DMS53 treated with DMSO at 0.1 percent for 48 hours (cell line): Measurements from ENCODE around the gene GIPC2.

Source experiments
- DNase-seq: peaks from one replicate; lab custom pipeline; 2025; ENCODE audit not compliant: unreplicated experiment; lab: John Stamatoyannopoulos, UW

Gene GIPC2

DNA sequence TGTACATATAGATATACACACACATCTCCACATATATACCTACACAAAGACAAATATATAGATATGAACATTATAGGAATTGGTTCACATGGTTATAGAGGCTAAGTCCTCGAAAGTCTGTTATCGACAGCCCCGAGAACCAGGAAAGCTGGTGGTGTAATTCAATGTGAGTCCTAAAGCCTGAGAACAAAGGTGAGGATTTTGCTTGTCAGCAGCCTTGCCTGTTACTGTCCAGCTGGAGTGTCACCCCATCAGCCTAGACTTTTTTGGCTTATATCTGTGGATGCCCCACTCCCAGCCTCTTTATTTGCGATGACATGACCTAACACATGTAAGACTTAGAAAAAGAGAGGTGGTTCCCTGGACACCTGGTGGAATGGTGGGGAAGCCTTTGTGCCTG is 97.0 kb downstream of the GIPC2 start:
- DNase-seq, result peak; percentile 68

- peak; percentile 68 for DNase-seq
These were observed 97.4 kb downstream of the GIPC2 start for GRCh38 chr1:78143152-78143551.

DNA sequence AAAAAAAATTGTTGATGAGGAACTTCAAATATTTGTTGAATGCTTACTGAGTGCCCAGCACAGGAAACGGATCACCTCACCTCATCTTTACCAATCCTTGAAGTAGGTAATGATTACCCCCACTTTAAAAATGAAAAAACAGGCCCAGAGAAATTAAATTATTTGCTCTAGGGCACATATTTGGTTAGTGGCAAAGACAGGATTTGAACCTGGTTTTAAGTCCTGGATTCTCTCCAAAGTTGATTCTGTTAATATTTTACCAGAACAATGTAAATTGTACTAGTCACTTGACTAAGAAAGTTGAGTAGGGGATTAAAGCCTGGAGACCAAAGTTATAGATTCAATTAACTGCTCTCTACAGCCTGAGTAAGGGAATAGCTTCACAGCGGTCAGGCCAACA is 97.9 kb downstream of the GIPC2 start:
- peak; percentile 80 for DNase-seq

GRCh38 chr1:78145105-78145580 is 99.4 kb downstream of the GIPC2 start:
- peak; percentile 84 for DNase-seq

DNA sequence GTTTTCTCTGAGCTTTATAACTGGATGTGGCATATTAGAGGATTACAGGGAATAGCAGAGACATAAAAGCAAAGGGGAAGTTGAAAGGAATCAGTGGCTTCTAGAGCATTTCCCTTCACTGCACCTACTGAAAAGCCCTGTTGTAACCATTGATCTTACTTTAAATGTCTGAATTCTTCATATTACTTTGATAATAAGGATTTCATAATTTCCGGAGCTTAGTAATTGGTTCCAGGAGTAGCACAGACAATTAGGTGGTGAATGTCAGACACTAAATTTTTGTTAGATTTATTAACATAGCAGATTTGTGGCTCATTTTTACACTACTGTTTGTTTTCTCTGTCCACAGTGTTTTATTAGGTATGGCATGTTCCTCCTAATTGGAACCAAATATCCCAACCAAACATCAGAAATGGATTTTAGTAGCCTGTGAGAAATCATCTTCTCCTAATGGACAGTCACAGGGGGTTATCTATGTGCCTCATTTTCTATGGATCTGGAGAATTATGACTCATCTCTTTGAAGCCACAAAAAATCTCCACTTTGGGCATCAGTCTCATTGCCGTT is 100.5 kb downstream of the GIPC2 start:
- DNase-seq, result no peak

- no peak for DNase-seq
These were observed 101.3 kb downstream of the GIPC2 start for GRCh38 chr1:78147031-78147430.

- no peak for DNase-seq
These were observed 107.4 kb downstream of the GIPC2 start for GRCh38 chr1:78153092-78153736.

DNA sequence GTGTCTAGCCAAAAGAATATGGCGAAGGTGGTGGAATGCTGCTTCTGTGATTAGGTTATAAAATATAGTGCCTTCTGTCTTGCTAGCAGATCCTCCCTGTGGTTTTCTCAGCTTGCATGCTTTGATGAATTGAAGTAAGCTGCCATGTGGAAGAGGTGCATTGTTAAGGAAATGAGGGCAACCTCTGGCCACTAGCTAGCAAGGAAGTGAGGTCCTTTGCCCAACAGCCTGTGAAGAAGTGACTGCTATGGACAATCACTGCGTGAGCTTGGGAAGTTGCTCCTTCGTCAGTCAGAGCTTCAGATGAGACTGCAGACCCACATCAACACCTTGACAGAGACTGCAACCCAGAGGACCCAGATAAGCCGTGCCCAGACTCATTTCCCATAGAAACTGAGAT is 109.4 kb downstream of the GIPC2 start:
- no peak for DNase-seq

DNA sequence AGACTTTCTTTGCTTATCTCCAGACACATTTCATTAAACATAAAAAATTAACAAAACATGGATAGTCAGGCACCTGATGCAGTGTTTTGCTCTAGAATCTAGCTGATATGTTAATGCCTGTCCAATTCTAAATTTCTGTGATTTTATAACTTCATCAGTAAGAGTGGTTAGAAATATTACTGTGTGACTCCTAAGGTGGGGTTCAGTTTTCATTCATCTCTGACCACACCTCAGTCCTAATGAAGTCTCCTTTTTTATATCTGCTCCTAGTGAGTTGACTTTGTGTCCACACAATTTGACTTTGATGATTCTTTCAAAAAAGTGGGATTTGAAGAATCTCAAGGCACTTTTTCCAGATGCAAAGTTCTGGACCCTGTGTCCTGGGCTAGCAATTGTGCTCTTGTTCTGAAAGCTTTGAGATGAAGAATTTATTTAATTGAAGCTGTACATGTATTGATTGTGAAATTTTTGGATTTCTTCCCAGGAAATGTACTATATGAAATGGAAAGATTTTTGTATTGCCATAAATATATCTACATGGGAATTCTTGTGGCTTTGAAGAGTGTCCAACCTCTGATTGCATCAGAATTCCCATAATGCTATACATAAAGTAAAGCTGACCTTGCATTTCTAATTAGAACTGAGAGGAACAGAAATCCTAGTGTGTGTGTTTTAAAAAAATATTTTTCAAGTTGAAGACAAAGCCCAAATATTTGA is 111.2 kb downstream of the GIPC2 start:
- DNase-seq, result no peak

GRCh38 chr1:78165816-78166215 is 120.0 kb downstream of the GIPC2 start:
- no peak for DNase-seq

DNA sequence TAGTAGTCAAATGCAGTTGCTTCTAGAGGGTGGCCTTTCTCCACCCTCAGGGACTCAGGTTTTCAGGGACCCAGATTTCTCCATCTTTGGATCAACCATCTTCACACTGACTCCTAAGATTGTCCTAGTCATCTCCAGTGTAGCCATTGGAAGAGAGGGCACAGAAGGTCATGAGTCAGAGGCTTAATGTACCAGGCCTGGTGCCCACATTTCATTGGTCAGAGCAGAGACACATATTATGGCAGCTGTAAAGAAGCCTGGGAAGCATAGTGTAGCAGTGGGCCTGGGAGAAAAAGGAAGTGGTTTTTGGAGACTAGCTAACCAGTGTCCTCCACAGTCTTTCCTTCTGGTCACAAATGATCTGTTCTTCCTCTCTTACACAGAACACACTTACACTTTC is 122.5 kb downstream of the GIPC2 start:
- DNase-seq, result no peak

DNA sequence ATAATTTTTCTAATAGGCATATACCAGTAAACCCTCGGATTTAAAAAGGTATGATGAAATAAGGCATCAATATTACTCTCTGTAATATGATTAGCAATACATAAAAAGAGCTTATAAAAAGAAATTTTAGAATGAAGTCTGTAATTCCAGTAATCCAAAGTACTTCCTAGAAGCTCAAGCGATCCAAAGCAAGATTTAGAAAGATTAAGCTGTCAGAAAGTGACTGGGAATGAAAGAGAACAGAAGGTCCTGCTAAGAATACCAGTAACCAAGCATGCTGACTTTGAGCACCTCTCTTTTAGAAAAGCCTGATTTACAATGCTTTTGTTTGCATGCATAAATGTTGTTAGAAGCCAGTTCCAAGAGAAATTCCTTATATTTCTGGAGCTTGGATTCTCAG is 125.1 kb downstream of the GIPC2 start:
- DNase-seq, result no peak

DNA sequence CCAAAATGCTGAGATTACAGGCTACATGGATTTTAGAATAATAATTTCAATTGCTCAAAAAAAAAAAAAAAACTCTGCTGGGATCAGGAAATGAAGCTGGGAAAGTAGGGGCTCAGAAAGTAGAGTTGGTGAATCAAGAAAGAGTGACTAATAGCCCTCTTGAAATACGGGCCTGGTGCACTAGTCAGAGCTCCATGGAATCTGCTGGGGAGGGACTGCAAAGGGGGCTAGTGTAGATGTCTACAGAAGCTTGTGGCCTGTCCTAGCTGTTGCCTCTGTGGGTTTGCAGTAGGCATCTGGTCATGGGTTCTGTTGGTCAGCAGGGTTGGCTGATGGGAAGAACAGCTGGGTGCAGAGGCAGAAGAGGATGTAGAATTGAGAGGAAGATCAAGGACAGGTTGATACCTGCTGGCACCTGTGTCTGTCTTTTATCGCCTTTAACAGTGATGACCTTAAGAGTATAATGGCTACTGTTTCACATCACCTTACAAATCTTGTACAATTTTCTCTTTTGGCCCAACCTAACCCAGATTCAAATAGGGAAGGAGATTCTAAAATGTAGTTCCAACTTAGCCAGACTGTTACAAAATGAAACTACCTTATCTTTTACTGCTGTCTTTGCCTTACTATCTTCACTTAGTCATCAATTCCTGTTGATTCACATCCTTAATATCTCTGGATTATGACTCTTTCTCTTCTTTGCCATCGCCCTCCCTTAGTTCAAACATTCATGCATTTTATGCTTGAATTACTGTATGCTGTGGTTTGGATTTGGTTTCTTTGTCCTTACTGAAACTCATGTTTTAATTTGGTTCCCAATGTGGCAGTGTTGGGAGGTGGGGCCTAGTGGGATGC is 126.2 kb downstream of the GIPC2 start:
- no peak for DNase-seq

GRCh38 chr1:78176448-78176847 is 130.7 kb downstream of the GIPC2 start:
- peak; percentile 15 for DNase-seq

- no peak for DNase-seq
These were observed 132.0 kb downstream of the GIPC2 start for GRCh38 chr1:78177708-78178270.

DNA sequence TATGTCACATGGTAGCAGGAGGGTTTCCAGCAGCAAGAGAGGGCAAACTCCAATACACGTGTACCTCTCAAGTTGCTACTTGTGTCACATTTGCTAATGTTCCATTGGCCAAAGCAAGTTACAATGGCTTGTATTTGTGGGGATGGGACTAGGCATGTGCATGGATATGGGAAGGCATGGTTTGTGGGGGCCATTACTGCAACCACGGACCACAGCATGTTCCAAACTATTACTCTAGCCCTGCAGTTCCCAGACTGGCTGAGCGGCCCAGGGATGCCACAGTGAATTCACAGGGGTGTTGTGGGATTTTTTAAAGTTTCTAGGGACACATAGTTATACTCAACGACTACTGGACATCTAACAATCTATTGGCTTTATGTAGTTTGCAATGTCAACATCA is 133.1 kb downstream of the GIPC2 start:
- DNase-seq, result no peak

- no peak for DNase-seq
These were observed 138.8 kb downstream of the GIPC2 start for GRCh38 chr1:78184460-78185072.
